ENCODE data around the gene CBARP.

Gene CBARP

GRCh38 chr19:1238369-1239303, 831 bp upstream of the CBARP start:
- DNase-seq (ENCODE audit: low read depth), result no peak

- no peak for DNase-seq (ENCODE audit: low read depth)
These were observed 662 bp downstream of the CBARP start for GRCh38 chr19:1237027-1237659.

GRCh38 chr19:1236576-1236975, 1.2 kb downstream of the CBARP start:
- no peak for DNase-seq (ENCODE audit: low read depth)

GRCh38 chr19:1235625-1236538, 1.9 kb downstream of the CBARP start:
- DNase-seq (ENCODE audit: low read depth), result no peak

- no peak for DNase-seq (ENCODE audit: low read depth)
These were observed 2.8 kb downstream of the CBARP start for GRCh38 chr19:1234955-1235380.

GRCh38 chr19:1234051-1234954, 3.5 kb downstream of the CBARP start:
- no peak for DNase-seq (ENCODE audit: low read depth)

GRCh38 chr19:1233115-1233667, 4.6 kb downstream of the CBARP start:
- no peak for DNase-seq (ENCODE audit: low read depth)

GRCh38 chr19:1232652-1233072, 5.1 kb downstream of the CBARP start:
- no peak for DNase-seq (ENCODE audit: low read depth)

- no peak for DNase-seq (ENCODE audit: low read depth)
These were observed 5.8 kb downstream of the CBARP start for GRCh38 chr19:1231729-1232637.

GRCh38 chr19:1230783-1231489, 6.9 kb downstream of the CBARP start:
- no peak for DNase-seq (ENCODE audit: low read depth)

GRCh38 chr19:1229924-1230782, 7.7 kb downstream of the CBARP start:
- no peak for DNase-seq (ENCODE audit: low read depth)

GRCh38 chr19:1229056-1229923, 8.5 kb downstream of the CBARP start:
- no peak for DNase-seq (ENCODE audit: low read depth)

GRCh38 chr19:1228161-1228957, 9.4 kb downstream of the CBARP start:
- no peak for DNase-seq (ENCODE audit: low read depth)

- no peak for DNase-seq (ENCODE audit: low read depth)
These were observed 10.3 kb downstream of the CBARP start for GRCh38 chr19:1227304-1228054.

GRCh38 chr19:1226522-1227303, 11.1 kb downstream of the CBARP start:
- no peak for DNase-seq (ENCODE audit: low read depth)

All from stimulated activated CD8-positive, alpha-beta memory T cell treated with anti-CD3 and anti-CD28 coated beads, Interleukin-7, amount 100 ng/mL, for 24 hours (primary cell).